Caco-2 (cell line): ENCODE measurements around the gene TTLL5. TPM values are rescaled to one million over a fixed set of nuclear protein-coding genes. Genes with fewer than 3 reads are reported as not detected.

ENCODE experiments used
- BruUV-seq: library from RNA; stranded (reverse); fragments of 400-500 nt; replicated peaks from 2 replicates; lab custom pipeline; 2021; lab: Mats Ljungman, UMichigan
- CTCF ChIA-PET: fragments of 300-600 bp; sonication (Branson Sonifier 250); formaldehyde crosslinking; loops from one replicate; lab custom pipeline; 2022; ENCODE audit warnings: antibody characterized with exemption; lab: Charles Lee
- POLR2A ChIA-PET: fragments of 300-600 bp; sonication (Branson Sonifier 250); formaldehyde crosslinking; loops from one replicate; lab custom pipeline; 2022; ENCODE audit warnings: antibody characterized with exemption; lab: Charles Lee
- DNase-seq, 2 experiments: peaks; one replicate each; pipeline versions ENCODE4 v3.0.0 to v3.0.0-alpha.2; 2020 to 2022
- H3K27me3 ChIP-seq: replicated peaks from 2 replicates; pipeline ENCODE4 v1.6.0; 2011; ENCODE audit warnings: low read length; ENCODE audit not compliant: control insufficient read depth, insufficient read depth
- H3K36me3 ChIP-seq: 2 replicates; pipeline ENCODE4 v1.5.1; 2011; ENCODE audit warnings: low read length; ENCODE audit not compliant: control insufficient read depth, insufficient read depth
- H3K4me1 ChIP-seq: fragments of 250-450 bp; sonication (Bioruptor Pico); 2 replicates; pipeline ENCODE4 v1.5.1; 2020; ENCODE audit warnings: mild to moderate bottlenecking
- H3K4me3 ChIP-seq: 2 replicates; pipeline ENCODE4 v1.5.1; 2011; ENCODE audit warnings: low read depth, mild to moderate bottlenecking, control low read depth, low read length
- H3K9me3 ChIP-seq: fragments of 250-450 bp; sonication (Bioruptor Pico); 2 replicates; pipeline ENCODE4 v1.5.1; 2020; ENCODE audit warnings: mild to moderate bottlenecking, moderate library complexity
- H3K27ac Mint-ChIP-seq: one replicate; pipeline ENCODE4 v1.8.0; 2022; ENCODE audit warnings: mixed read lengths; ENCODE audit not compliant: unreplicated experiment
- H3K27me3 Mint-ChIP-seq: one replicate; pipeline ENCODE4 v1.8.0; 2022; ENCODE audit warnings: mixed read lengths; ENCODE audit not compliant: insufficient read depth, unreplicated experiment
- H3K36me3 Mint-ChIP-seq: one replicate; pipeline ENCODE4 v1.8.0; 2022; ENCODE audit warnings: mild to moderate bottlenecking, mixed read lengths; ENCODE audit not compliant: insufficient read depth, unreplicated experiment
- H3K4me1 Mint-ChIP-seq: one replicate; pipeline ENCODE4 v1.8.0; 2022; ENCODE audit warnings: low read depth, mixed read lengths; ENCODE audit not compliant: unreplicated experiment
- H3K4me3 Mint-ChIP-seq: one replicate; pipeline ENCODE4 v1.8.0; 2022; ENCODE audit warnings: mild to moderate bottlenecking, moderate library complexity, mixed read lengths; ENCODE audit not compliant: unreplicated experiment
- H3K9me3 Mint-ChIP-seq: one replicate; pipeline ENCODE4 v1.8.0; 2022; ENCODE audit warnings: mixed read lengths; ENCODE audit not compliant: unreplicated experiment
- CTCF ChIP-seq, 2 experiments: fragments of 200-600 bp in 1 of 2; IDR thresholded peaks; 1 replicate in 1 of 2; 2 replicates in 1 of 2; pipeline versions ENCODE4 v1.5.1 to v1.8.0; 2011 to 2022; ENCODE audit warnings: antibody characterized with exemption in 1 of 2, control low read depth in 1 of 2, inconsistent platforms in 1 of 2, low read depth in 1 of 2, low read length in 1 of 2, mild to moderate bottlenecking in 1 of 2, moderate library complexity in 1 of 2; ENCODE audit not compliant: insufficient read depth in 1 of 2, severe bottlenecking in 1 of 2, unreplicated experiment in 1 of 2
- intact Hi-C: fragments of 100-400 bp; cut with micrococcal nuclease; formaldehyde crosslinking; loops from one replicate; pipeline ENCODE4 v1.10.0; 2022; ENCODE audit not compliant: unreplicated experiment
- total RNA-seq: library from RNA; stranded (reverse); gene quantifications from 2 replicates; pipeline ENCODE4 v1.2.3, GENCODE V29; 2022

Gene TTLL5
- total RNA-seq, 1 experiment from 2014 or later, result 38.2 TPM

GRCh38 chr14:75939200-75939599 lies 278.2 kb downstream of the TTLL5 start:
- BruUV-seq, result no TSS peak

GRCh38 chr14:75941030-75941429 lies 280.0 kb downstream of the TTLL5 start:
- no peak overlapping the region for H3K27ac Mint-ChIP-seq
- no peaks in the 10 kb centered on the region for H3K9me3 Mint-ChIP-seq
- DNase-seq, result no peak
- Histone ChIP-seq H3K4me3 (no peak overlapping the region), H3K27me3 (no peaks in the 10 kb centered on the region), H3K9me3 (no peaks in the 10 kb centered on the region), H3K4me1 (no peaks in the 10 kb centered on the region), H3K36me3 (no peaks in the 10 kb centered on the region)
- no peaks in the 10 kb centered on the region for H3K36me3 Mint-ChIP-seq
- H3K4me3 Mint-ChIP-seq, result no peak overlapping the region
- ChIA-PET POLR2A (no interaction called here), CTCF (interaction anchor here (0.9 kb wide), 1 partner anchor 140 kb away, joined by 3 read pairs; no protein-coding TSS in a partner anchor)
- no TSS peak for BruUV-seq
- no peaks in the 10 kb centered on the region for H3K27me3 Mint-ChIP-seq
- H3K4me1 Mint-ChIP-seq, result no peaks in the 10 kb centered on the region
- no peak for TF ChIP-seq CTCF (IDR thresholded peaks at IDR 0.05; ENCODE audit: insufficient read depth in 1 of 2, low read depth in 1 of 2, low read length in 1 of 2, severe bottlenecking in 1 of 2, unreplicated experiment in 1 of 2)
- intact Hi-C loops, result no loop called here

More at GRCh38 chr14:75939200-75939599, 278.2 kb downstream of the TTLL5 start:
- no peaks in the 10 kb centered on the region for H3K27me3 ChIP-seq
- no peaks in the 10 kb centered on the region for H3K36me3 Mint-ChIP-seq
- no peak overlapping the region for H3K4me3 ChIP-seq
- no peaks in the 10 kb centered on the region for H3K9me3 ChIP-seq
- no peaks in the 10 kb centered on the region for H3K27me3 Mint-ChIP-seq
- no peak overlapping the region for H3K27ac Mint-ChIP-seq
- no peak overlapping the region for H3K4me3 Mint-ChIP-seq
- ChIA-PET POLR2A (no interaction called here), CTCF (no interaction called here)
- no peaks in the 10 kb centered on the region for H3K36me3 ChIP-seq
- no peaks in the 10 kb centered on the region for H3K4me1 Mint-ChIP-seq
- H3K9me3 Mint-ChIP-seq, result no peaks in the 10 kb centered on the region
- no peak for TF ChIP-seq CTCF (IDR thresholded peaks at IDR 0.05; ENCODE audit: insufficient read depth in 1 of 2, low read depth in 1 of 2, low read length in 1 of 2, severe bottlenecking in 1 of 2, unreplicated experiment in 1 of 2)
- no peak for DNase-seq
- no peaks in the 10 kb centered on the region for H3K4me1 ChIP-seq
- intact Hi-C loops, result no loop called here

- H3K4me3 ChIP-seq, result no peak overlapping the region
- Mint-ChIP-seq H3K27me3 (no peaks in the 10 kb centered on the region), H3K36me3 (no peaks in the 10 kb centered on the region), H3K27ac (no peak overlapping the region), H3K4me3 (no peak overlapping the region), H3K9me3 (no peaks in the 10 kb centered on the region), H3K4me1 (no peaks in the 10 kb centered on the region)
- POLR2A ChIA-PET, result no interaction called here
- DNase-seq, result no peak
- CTCF ChIA-PET, result no interaction called here
- H3K4me1 ChIP-seq, result no peaks in the 10 kb centered on the region
- no peaks in the 10 kb centered on the region for H3K9me3 ChIP-seq
- TF ChIP-seq CTCF (IDR thresholded peaks at IDR 0.05; ENCODE audit: insufficient read depth in 1 of 2, low read depth in 1 of 2, low read length in 1 of 2, severe bottlenecking in 1 of 2, unreplicated experiment in 1 of 2), result no peak
- intact Hi-C loops, result no loop called here
- H3K27me3 ChIP-seq, result no peaks in the 10 kb centered on the region
- no TSS peak for BruUV-seq
- H3K36me3 ChIP-seq, result no peaks in the 10 kb centered on the region
These were observed 283.7 kb downstream of the TTLL5 start for GRCh38 chr14:75944607-75945241.
